H9 (cell line): Measurements from ENCODE around the gene SNUPN. TPM values are rescaled to one million over a fixed set of nuclear protein-coding genes. Genes with fewer than 3 reads are reported as not detected.

Experiments
- DNase-seq: peaks from one replicate; pipeline ENCODE4 v3.0.0-alpha.2; 2017
- H2AFZ ChIP-seq: one replicate; pipeline ENCODE4 v1.6.1; 2013; ENCODE audit warnings: mild to moderate bottlenecking, low read length, control low read depth, moderate library complexity
- H2AK5ac ChIP-seq: 2 replicates; pipeline ENCODE4 v1.6.1; 2013; ENCODE audit warnings: low read length, control low read depth, mixed read lengths; ENCODE audit not compliant: insufficient read length
- H2BK120ac ChIP-seq: one replicate; pipeline ENCODE4 v1.6.1; 2013; ENCODE audit warnings: low read depth, mild to moderate bottlenecking, low read length, control low read depth, inconsistent platforms; ENCODE audit not compliant: poor library complexity, severe bottlenecking
- H2BK12ac ChIP-seq: 2 replicates; pipeline ENCODE4 v1.6.1; 2013; ENCODE audit warnings: low read length, control low read depth, mixed read lengths, low read depth; ENCODE audit not compliant: insufficient read length
- H2BK15ac ChIP-seq: 2 replicates; pipeline ENCODE4 v1.6.1; 2013; ENCODE audit warnings: low read depth, low read length, control low read depth
- H2BK20ac ChIP-seq: one replicate; pipeline ENCODE4 v1.6.1; 2013; ENCODE audit warnings: low read depth, mild to moderate bottlenecking, low read length, control low read depth, inconsistent platforms; ENCODE audit not compliant: poor library complexity, severe bottlenecking
- H2BK5ac ChIP-seq: 2 replicates; pipeline ENCODE4 v1.6.1; 2013; ENCODE audit warnings: low read length, control low read depth, mixed read lengths; ENCODE audit not compliant: insufficient read length
- H3K14ac ChIP-seq: 2 replicates; pipeline ENCODE4 v1.6.1; 2013; ENCODE audit warnings: low read length, control low read depth; ENCODE audit not compliant: insufficient read depth
- H3K18ac ChIP-seq: 2 replicates; pipeline ENCODE4 v1.6.1; 2013; ENCODE audit warnings: low read depth, mild to moderate bottlenecking, mixed read lengths, low read length, control low read depth; ENCODE audit not compliant: insufficient read length
- H3K23ac ChIP-seq: 2 replicates; pipeline ENCODE4 v1.6.1; 2013; ENCODE audit warnings: low read length, control low read depth, mixed read lengths, low read depth; ENCODE audit not compliant: insufficient read length
- H3K23me2 ChIP-seq: 2 replicates; pipeline ENCODE4 v1.6.1; 2013; ENCODE audit warnings: low read depth, mild to moderate bottlenecking, mixed read lengths, low read length, control low read depth; ENCODE audit not compliant: insufficient read length, poor library complexity, severe bottlenecking
- H3K27ac ChIP-seq: 2 replicates; pipeline ENCODE4 v1.5.1; 2013; ENCODE audit warnings: low read length, control low read depth, mixed read lengths, low read depth; ENCODE audit not compliant: insufficient read length
- H3K27me3 ChIP-seq: 2 replicates; pipeline ENCODE4 v1.6.1; 2013; ENCODE audit warnings: low read length, control low read depth, inconsistent platforms; ENCODE audit not compliant: insufficient read depth
- H3K4ac ChIP-seq: 2 replicates; pipeline ENCODE4 v1.6.1; 2013; ENCODE audit warnings: low read depth, mild to moderate bottlenecking, control low read depth, inconsistent platforms, low read length, moderate library complexity
- H3K4me1 ChIP-seq: 2 replicates; pipeline ENCODE4 v1.6.1; 2013; ENCODE audit warnings: low read length, control low read depth, inconsistent platforms; ENCODE audit not compliant: insufficient read depth
- H3K4me2 ChIP-seq: 2 replicates; pipeline ENCODE4 v1.6.1; 2013; ENCODE audit warnings: low read length, control low read depth, mixed read lengths; ENCODE audit not compliant: insufficient read length, insufficient read depth
- H3K56ac ChIP-seq: 2 replicates; pipeline ENCODE4 v1.6.1; 2013; ENCODE audit warnings: low read depth, mild to moderate bottlenecking, mixed read lengths, low read length, control low read depth; ENCODE audit not compliant: insufficient read length
- H3K79me1 ChIP-seq: 2 replicates; pipeline ENCODE4 v1.6.1; 2013; ENCODE audit warnings: low read depth, mild to moderate bottlenecking, moderate library complexity, low read length, control low read depth, inconsistent platforms; ENCODE audit not compliant: insufficient read depth, poor library complexity, severe bottlenecking
- H3K79me2 ChIP-seq: 2 replicates; pipeline ENCODE4 v1.6.1; 2013; ENCODE audit warnings: low read length, control low read depth, inconsistent platforms; ENCODE audit not compliant: insufficient read depth
- H3K9ac ChIP-seq: 2 replicates; pipeline ENCODE4 v1.6.1; 2013; ENCODE audit warnings: low read length, control low read depth, mixed read lengths; ENCODE audit not compliant: insufficient read length; ENCODE audit errors: extremely low read depth
- H3K9me3 ChIP-seq: one replicate; pipeline ENCODE4 v1.6.1; 2013; ENCODE audit warnings: low read depth, low read length, inconsistent platforms; ENCODE audit not compliant: control insufficient read depth
- H3T11ph ChIP-seq: one replicate; pipeline ENCODE4 v1.6.1; 2013; ENCODE audit warnings: mild to moderate bottlenecking, low read length, control low read depth, inconsistent platforms
- H4K20me1 ChIP-seq: one replicate; pipeline ENCODE4 v1.6.1; 2013; ENCODE audit not compliant: control insufficient read depth, insufficient read length, insufficient read depth
- H4K5ac ChIP-seq: 2 replicates; pipeline ENCODE4 v1.6.1; 2013; ENCODE audit warnings: low read depth, mild to moderate bottlenecking, mixed read lengths, low read length, control low read depth; ENCODE audit not compliant: insufficient read length
- H4K8ac ChIP-seq: replicated peaks from 2 replicates; pipeline ENCODE4 v1.6.1; 2013; ENCODE audit warnings: low read length, control low read depth, mixed read lengths, low read depth; ENCODE audit not compliant: insufficient read length
- H4K91ac ChIP-seq: 2 replicates; pipeline ENCODE4 v1.6.1; 2013; ENCODE audit warnings: low read depth, mild to moderate bottlenecking, moderate library complexity, mixed read lengths, low read length, control low read depth; ENCODE audit not compliant: insufficient read length
- H3K27ac Mint-ChIP-seq, 3 experiments: 2 replicates in 2 of 3; 3 replicates in 1 of 3; pipeline ENCODE4 v1.8.0; 2020 to 2021; ENCODE audit warnings: mixed read lengths in 3 of 3, mild to moderate bottlenecking in 1 of 3, moderate library complexity in 1 of 3
- H3K27me3 Mint-ChIP-seq: 2 replicates; pipeline ENCODE4 v1.8.0; 2021; ENCODE audit warnings: low read depth, mild to moderate bottlenecking, moderate library complexity, mixed read lengths
- H3K36me3 Mint-ChIP-seq, 3 experiments: 2 replicates in 2 of 3; 3 replicates in 1 of 3; pipeline ENCODE4 v1.8.0; 2020 to 2021; ENCODE audit warnings: low read depth in 3 of 3, mixed read lengths in 3 of 3; ENCODE audit not compliant: insufficient read depth in 1 of 3
- H3K4me1 Mint-ChIP-seq, 2 experiments: 2 replicates each; pipeline ENCODE4 v1.8.0; 2020; ENCODE audit warnings: mixed read lengths in 2 of 2
- H3K4me3 Mint-ChIP-seq, 2 experiments: 2 replicates in 1 of 2; 3 replicates in 1 of 2; pipeline ENCODE4 v1.8.0; 2020 to 2021; ENCODE audit warnings: mild to moderate bottlenecking in 2 of 2, mixed read lengths in 2 of 2, moderate library complexity in 1 of 2
- H3K9me3 Mint-ChIP-seq, 2 experiments: 2 replicates in 1 of 2; 3 replicates in 1 of 2; pipeline ENCODE4 v1.8.0; 2020; ENCODE audit warnings: mild to moderate bottlenecking in 2 of 2, mixed read lengths in 2 of 2, moderate library complexity in 1 of 2
- CTCF ChIP-seq: fragments of 200-600 bp; sonication (generic); conservative IDR thresholded peaks from 3 replicates; pipeline ENCODE4 v1.8.0; 2021; ENCODE audit warnings: antibody characterized with exemption, mild to moderate bottlenecking
- WGBS: extraction: QIAGEN DNeasy Blood & Tissue Kit; methylation state at CpG from one replicate; pipeline ENCODE4 v1.1.7; 2013; ENCODE audit warnings: missing lambda C conversion rate, low lambda C conversion rate, mixed read lengths; ENCODE audit not compliant: insufficient read length; ENCODE audit errors: extremely low coverage; 5-methylcytosine and 5-hydroxymethylcytosine counted together
- total RNA-seq: library from RNA; stranded (reverse); gene quantifications from 2 replicates; pipeline ENCODE4 v1.2.1, GENCODE V29; 2021

Gene SNUPN
- total RNA-seq, 1 experiment from 2014 or later: 32.7 TPM

DNA sequence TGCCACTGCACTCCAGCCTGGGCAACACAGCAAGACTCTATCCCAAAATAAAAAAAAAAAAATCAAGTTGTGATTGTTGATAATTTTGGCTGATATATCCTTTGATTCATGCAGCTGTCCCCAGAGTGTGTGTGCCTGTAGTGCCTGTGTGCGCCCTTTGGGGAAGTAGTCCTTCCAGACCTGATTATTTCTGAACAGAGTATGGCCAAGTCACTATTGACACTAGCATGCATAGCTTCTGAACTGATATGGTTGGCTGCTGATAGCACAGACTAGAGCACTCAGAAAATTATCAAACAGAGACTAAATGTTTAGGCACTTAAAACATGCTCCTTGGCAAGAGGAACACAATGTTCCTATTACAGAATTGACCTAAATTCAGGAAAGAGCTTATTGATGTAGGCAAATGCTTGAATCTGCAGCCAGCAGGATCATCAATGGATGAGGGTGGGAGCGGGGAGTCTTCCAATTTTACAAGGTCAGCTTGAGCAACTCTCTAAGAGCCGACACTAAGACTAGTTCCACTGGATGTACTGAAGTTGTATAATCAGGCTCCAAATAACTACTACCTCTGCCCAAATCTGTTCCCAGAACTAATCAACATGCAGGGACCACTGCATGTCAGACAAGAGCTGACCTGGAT, 28.7 kb downstream of the SNUPN start:
- H3K36me3 Mint-ChIP-seq: peaks cover 12 to 54% (median 41%) of the 10 kb centered on the region in 3 experiments; a peak in 5 of 7 replicates
- no peaks in the 10 kb centered on the region; a peak in 1 of 4 replicates for H3K4me1 Mint-ChIP-seq

More for the DNA sequence above, 28.7 kb downstream of the SNUPN start:
- Histone ChIP-seq H3K23me2 (no peaks in the 10 kb centered on the region), H2BK20ac (no peak overlapping the region), H2BK5ac (no peak overlapping the region), H3T11ph (no peak overlapping the region), H3K14ac (no peak overlapping the region), H2BK120ac (no peak overlapping the region), H3K27ac (no peak overlapping the region), H3K9ac (no peak overlapping the region), H3K56ac (no peak overlapping the region), H2AK5ac (no peak overlapping the region), H3K79me2 (no peaks in the 10 kb centered on the region), H3K9me3 (no peaks in the 10 kb centered on the region), H4K5ac (no peak overlapping the region), H4K8ac (no peak overlapping the region), H3K4ac (no peak overlapping the region), H2AFZ (no peak overlapping the region), H3K18ac (no peak overlapping the region), H2BK15ac (no peak overlapping the region), H4K20me1 (no peaks in the 10 kb centered on the region), H3K23ac (no peak overlapping the region), H4K91ac (no peak overlapping the region), H3K4me2 (no peak overlapping the region), H3K79me1 (no peaks in the 10 kb centered on the region), H2BK12ac (no peak overlapping the region), H3K27me3 (no peaks in the 10 kb centered on the region), H3K4me1 (no peaks in the 10 kb centered on the region)
- DNase-seq: no peak
- Mint-ChIP-seq H3K4me3 (no peak overlapping the region), H3K27ac (no peak overlapping the region), H3K27me3 (no peaks in the 10 kb centered on the region), H3K9me3 (no peaks in the 10 kb centered on the region)
- WGBS: no CpG with 5 or more reads among the region's 3 CpGs
- no peak for TF ChIP-seq CTCF
